Raji (cell line): Measurements from ENCODE around the gene SDK2.

Experiments
- POLR2A ChIP-seq: IDR thresholded peaks from 2 replicates; pipeline ENCODE4 v1.6.1; 2011; ENCODE audit warnings: low read depth, low read length, control low read depth; ENCODE audit not compliant: insufficient read depth

The SDK2 gene

GRCh38 chr17:73432624-73433190 is 211.5 kb downstream of the SDK2 start:
- no peak for TF ChIP-seq POLR2A

GRCh38 chr17:73431401-73432205 is 212.6 kb downstream of the SDK2 start:
- no peak for TF ChIP-seq POLR2A

- TF ChIP-seq POLR2A: no peak
Observed at GRCh38 chr17:73430848-73431247, 213.4 kb downstream of the SDK2 start.

GRCh38 chr17:73430165-73430680 is 214.0 kb downstream of the SDK2 start:
- no peak for TF ChIP-seq POLR2A

- TF ChIP-seq POLR2A: no peak
Observed at GRCh38 chr17:73429440-73430164, 214.6 kb downstream of the SDK2 start.

GRCh38 chr17:73427198-73427597 is 217.0 kb downstream of the SDK2 start:
- TF ChIP-seq POLR2A: no peak

GRCh38 chr17:73424571-73424970 is 219.7 kb downstream of the SDK2 start:
- TF ChIP-seq POLR2A: no peak

- TF ChIP-seq POLR2A: no peak
Observed at GRCh38 chr17:73423806-73424205, 220.4 kb downstream of the SDK2 start.

GRCh38 chr17:73423159-73423715 is 221.0 kb downstream of the SDK2 start:
- no peak for TF ChIP-seq POLR2A

GRCh38 chr17:73422121-73422520 is 222.1 kb downstream of the SDK2 start:
- TF ChIP-seq POLR2A: no peak

GRCh38 chr17:73420897-73421296 is 223.3 kb downstream of the SDK2 start:
- TF ChIP-seq POLR2A: no peak

- no peak for TF ChIP-seq POLR2A
Observed at GRCh38 chr17:73419881-73420280, 224.4 kb downstream of the SDK2 start.

- no peak for TF ChIP-seq POLR2A
Observed at GRCh38 chr17:73419051-73419450, 225.2 kb downstream of the SDK2 start.

GRCh38 chr17:73415782-73416181 is 228.5 kb downstream of the SDK2 start:
- TF ChIP-seq POLR2A: no peak

- TF ChIP-seq POLR2A: no peak
Observed at GRCh38 chr17:73414171-73414955, 229.9 kb downstream of the SDK2 start.
